SK-N-SH treated with all-trans-retinoic acid at 6 μM for 48 hours (cell line): ENCODE measurements around the gene CEP63.

Experiments used
- BACH2 ChIP-seq: fragments of 250-450 bp; sonication (Bioruptor Pico); IDR thresholded peaks from 2 replicates; pipeline ENCODE4 v1.9.0; 2021; ENCODE audit warnings: mild to moderate bottlenecking, borderline replicate concordance
- CSDC2 ChIP-seq: fragments of 250-450 bp; sonication (Bioruptor Pico); IDR thresholded peaks from 2 replicates; pipeline ENCODE4 v1.5.0; 2020; ENCODE audit warnings: mild to moderate bottlenecking, moderate library complexity
- PPARA ChIP-seq: fragments of 250-450 bp; sonication (Bioruptor Pico); IDR thresholded peaks from 2 replicates; pipeline ENCODE4 v1.5.0; 2020; ENCODE audit warnings: mild to moderate bottlenecking, borderline replicate concordance
- RARB ChIP-seq: fragments of 250-450 bp; sonication (Bioruptor Pico); IDR thresholded peaks from 2 replicates; pipeline ENCODE4 v1.8.0; 2021; ENCODE audit warnings: mild to moderate bottlenecking, moderate library complexity
- ZFP3 ChIP-seq: fragments of 250-450 bp; sonication (Bioruptor Pico); IDR thresholded peaks from 2 replicates; pipeline ENCODE4 v1.5.0; 2020; ENCODE audit warnings: mild to moderate bottlenecking, moderate library complexity
- ZFP30 ChIP-seq: fragments of 450-650 bp; formaldehyde crosslinking; IDR thresholded peaks from 2 replicates; pipeline ENCODE4 v1.5.0; 2022; ENCODE audit warnings: mild to moderate bottlenecking, moderate library complexity
- TF ChIP-seq, protein P1 (sequence below): fragments of 250-450 bp; sonication (Bioruptor Pico); IDR thresholded peaks from 2 replicates; pipeline ENCODE4 v1.8.0; 2021; ENCODE audit warnings: low read depth, mild to moderate bottlenecking, moderate library complexity, borderline replicate concordance
- TF ChIP-seq, protein P2 (sequence below): fragments of 250-450 bp; sonication (Bioruptor Pico); IDR thresholded peaks from 2 replicates; pipeline ENCODE4 v1.8.0; 2020; ENCODE audit warnings: mild to moderate bottlenecking, moderate library complexity, borderline replicate concordance
- TF ChIP-seq, protein P3 (sequence below): fragments of 250-450 bp; sonication (Bioruptor Pico); IDR thresholded peaks from 2 replicates; pipeline ENCODE4 v1.5.1; 2020; ENCODE audit warnings: low read depth, mild to moderate bottlenecking, moderate library complexity

DNA sequence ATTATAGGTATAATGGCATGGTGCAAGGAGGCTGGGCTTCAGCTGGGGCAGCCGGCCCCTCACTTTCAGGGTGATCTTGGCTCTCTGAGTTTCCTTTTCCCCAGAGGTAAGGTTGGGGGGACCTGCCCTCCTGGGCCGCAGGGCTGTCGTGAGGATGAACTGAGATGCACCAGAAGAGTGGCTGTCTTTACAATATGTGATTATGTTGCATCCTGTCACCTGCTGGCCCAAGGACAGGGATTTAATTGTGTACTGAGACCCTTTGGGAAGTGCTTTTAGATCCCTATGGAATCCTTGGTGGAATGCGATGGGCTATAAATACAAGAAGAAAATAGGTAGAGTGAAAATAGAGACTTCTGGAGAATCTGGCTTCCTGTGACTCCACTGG, 22.2 kb upstream of the CEP63 start:
- TF ChIP-seq RARB (CRISPR knock-in tag) (no peak), PPARA (no peak), BACH2 (no peak), ZFP30 (CRISPR knock-in tag) (no peak), CSDC2 (CRISPR knock-in tag) (no peak), ZFP3 (CRISPR knock-in tag) (no peak)
- TF ChIP-seq, protein P1, sequence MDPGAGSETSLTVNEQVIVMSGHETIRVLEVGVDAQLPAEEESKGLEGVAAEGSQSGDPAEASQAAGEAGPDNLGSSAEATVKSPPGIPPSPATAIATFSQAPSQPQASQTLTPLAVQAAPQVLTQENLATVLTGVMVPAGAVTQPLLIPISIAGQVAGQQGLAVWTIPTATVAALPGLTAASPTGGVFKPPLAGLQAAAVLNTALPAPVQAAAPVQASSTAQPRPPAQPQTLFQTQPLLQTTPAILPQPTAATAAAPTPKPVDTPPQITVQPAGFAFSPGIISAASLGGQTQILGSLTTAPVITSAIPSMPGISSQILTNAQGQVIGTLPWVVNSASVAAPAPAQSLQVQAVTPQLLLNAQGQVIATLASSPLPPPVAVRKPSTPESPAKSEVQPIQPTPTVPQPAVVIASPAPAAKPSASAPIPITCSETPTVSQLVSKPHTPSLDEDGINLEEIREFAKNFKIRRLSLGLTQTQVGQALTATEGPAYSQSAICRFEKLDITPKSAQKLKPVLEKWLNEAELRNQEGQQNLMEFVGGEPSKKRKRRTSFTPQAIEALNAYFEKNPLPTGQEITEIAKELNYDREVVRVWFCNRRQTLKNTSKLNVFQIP: no peak
- TF ChIP-seq, protein P2, sequence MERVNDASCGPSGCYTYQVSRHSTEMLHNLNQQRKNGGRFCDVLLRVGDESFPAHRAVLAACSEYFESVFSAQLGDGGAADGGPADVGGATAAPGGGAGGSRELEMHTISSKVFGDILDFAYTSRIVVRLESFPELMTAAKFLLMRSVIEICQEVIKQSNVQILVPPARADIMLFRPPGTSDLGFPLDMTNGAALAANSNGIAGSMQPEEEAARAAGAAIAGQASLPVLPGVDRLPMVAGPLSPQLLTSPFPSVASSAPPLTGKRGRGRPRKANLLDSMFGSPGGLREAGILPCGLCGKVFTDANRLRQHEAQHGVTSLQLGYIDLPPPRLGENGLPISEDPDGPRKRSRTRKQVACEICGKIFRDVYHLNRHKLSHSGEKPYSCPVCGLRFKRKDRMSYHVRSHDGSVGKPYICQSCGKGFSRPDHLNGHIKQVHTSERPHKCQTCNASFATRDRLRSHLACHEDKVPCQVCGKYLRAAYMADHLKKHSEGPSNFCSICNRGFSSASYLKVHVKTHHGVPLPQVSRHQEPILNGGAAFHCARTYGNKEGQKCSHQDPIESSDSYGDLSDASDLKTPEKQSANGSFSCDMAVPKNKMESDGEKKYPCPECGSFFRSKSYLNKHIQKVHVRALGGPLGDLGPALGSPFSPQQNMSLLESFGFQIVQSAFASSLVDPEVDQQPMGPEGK (CRISPR knock-in tag): no peak
- TF ChIP-seq, protein P3, sequence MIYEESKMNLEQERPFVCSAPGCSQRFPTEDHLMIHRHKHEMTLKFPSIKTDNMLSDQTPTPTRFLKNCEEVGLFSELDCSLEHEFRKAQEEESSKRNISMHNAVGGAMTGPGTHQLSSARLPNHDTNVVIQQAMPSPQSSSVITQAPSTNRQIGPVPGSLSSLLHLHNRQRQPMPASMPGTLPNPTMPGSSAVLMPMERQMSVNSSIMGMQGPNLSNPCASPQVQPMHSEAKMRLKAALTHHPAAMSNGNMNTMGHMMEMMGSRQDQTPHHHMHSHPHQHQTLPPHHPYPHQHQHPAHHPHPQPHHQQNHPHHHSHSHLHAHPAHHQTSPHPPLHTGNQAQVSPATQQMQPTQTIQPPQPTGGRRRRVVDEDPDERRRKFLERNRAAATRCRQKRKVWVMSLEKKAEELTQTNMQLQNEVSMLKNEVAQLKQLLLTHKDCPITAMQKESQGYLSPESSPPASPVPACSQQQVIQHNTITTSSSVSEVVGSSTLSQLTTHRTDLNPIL (CRISPR knock-in tag): no peak
